Left ventricle myocardium inferior (tissue), 1 donor: ENCODE results near the gene NRP2. TPM values are rescaled to one million over a fixed set of nuclear protein-coding genes. Genes with fewer than 3 reads are reported as not detected.

Experiments used
- DNase-seq: peaks from one replicate; pipeline ENCODE4 v3.0.0-alpha.2; 2020
- H3K27ac ChIP-seq: fragments of 200-600 bp; replicated peaks from 2 replicates; pipeline ENCODE4 v1.8.0; 2021
- H3K27me3 ChIP-seq: fragments of 200-600 bp; 2 replicates; pipeline ENCODE4 v1.8.0; 2021; ENCODE audit warnings: low read depth
- H3K36me3 ChIP-seq: fragments of 200-600 bp; 2 replicates; pipeline ENCODE4 v1.8.0; 2021
- H3K4me1 ChIP-seq: fragments of 200-600 bp; 2 replicates; pipeline ENCODE4 v1.8.0; 2021
- H3K4me3 ChIP-seq: fragments of 200-600 bp; 2 replicates; pipeline ENCODE4 v1.8.0; 2021; ENCODE audit warnings: mild to moderate bottlenecking, moderate library complexity
- H3K9me3 ChIP-seq: fragments of 200-600 bp; replicated peaks from 2 replicates; pipeline ENCODE4 v1.8.0; 2021
- CTCF ChIP-seq: fragments of 200-600 bp; IDR thresholded peaks from 2 replicates; pipeline ENCODE4 v1.8.0; 2021; ENCODE audit warnings: antibody characterized with exemption, mild to moderate bottlenecking, borderline replicate concordance
- intact Hi-C: fragments of 100-400 bp; cut with micrococcal nuclease; formaldehyde crosslinking; loops from one replicate; pipeline ENCODE4 v1.11.0; 2022
- total RNA-seq: library from RNA; stranded (reverse); fragmentation: NEBNext Ultra II Directional; extraction: Animal tissue kit (Norgen Biotek cat#: 25700); gene quantifications from one replicate; pipeline ENCODE4 v1.2.1, GENCODE V29; 2021
- donor health status: DM: no; HTN: yes; CAD: no; lungs with severe emphysema.

NRP2 gene
- total RNA-seq, 1 donor from 2014 or later: 7.6 TPM

- no peak for TF ChIP-seq CTCF
- Histone ChIP-seq H3K36me3 (peaks cover 6% of the 10 kb centered on the region), H3K27me3 (no peaks in the 10 kb centered on the region), H3K27ac (no peak overlapping the region), H3K4me1 (peaks cover 11% of the 10 kb centered on the region), H3K9me3 (peaks cover 23% of the 10 kb centered on the region), H3K4me3 (no peak overlapping the region)
- DNase-seq: no peak
- intact Hi-C loops: no loop called here
Observed at GRCh38 chr2:205800773-205801172, 118.5 kb downstream of the NRP2 start.

GRCh38 chr2:205802065-205802464 lies 119.8 kb downstream of the NRP2 start:
- H3K9me3 ChIP-seq: peaks cover 23% of the 10 kb centered on the region
- peaks cover 6% of the 10 kb centered on the region for H3K36me3 ChIP-seq
- H3K27me3 ChIP-seq: no peaks in the 10 kb centered on the region
- intact Hi-C loops: no loop called here
- H3K27ac ChIP-seq: no peak overlapping the region
- H3K4me1 ChIP-seq: peaks cover 11% of the 10 kb centered on the region
- DNase-seq: no peak
- TF ChIP-seq CTCF: no peak
- H3K4me3 ChIP-seq: no peak overlapping the region

DNA sequence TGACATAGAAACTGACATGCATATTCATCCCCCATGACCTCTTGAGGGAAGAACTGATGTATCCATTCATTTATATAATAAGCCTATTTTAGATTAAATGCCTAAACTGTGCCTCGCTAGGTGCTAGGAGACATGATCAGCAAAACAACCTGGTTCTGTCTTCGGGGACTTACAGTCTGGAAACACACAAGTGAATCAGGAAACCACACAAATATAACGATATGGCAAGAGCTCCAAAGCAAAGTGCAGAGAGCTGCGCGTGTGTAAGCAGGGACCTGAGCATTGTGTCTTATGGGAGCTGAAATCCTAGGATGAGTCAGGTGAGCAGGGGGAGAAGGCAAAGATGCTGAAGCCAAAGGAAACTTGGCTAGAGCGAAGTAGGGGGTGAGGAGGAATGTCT lies 120.6 kb downstream of the NRP2 start:
- Histone ChIP-seq H3K9me3 (peaks cover 15% of the 10 kb centered on the region), H3K36me3 (peaks cover 6% of the 10 kb centered on the region), H3K4me3 (no peak overlapping the region), H3K27me3 (no peaks in the 10 kb centered on the region), H3K4me1 (peaks cover 11% of the 10 kb centered on the region), H3K27ac (no peak overlapping the region)
- DNase-seq: no peak
- TF ChIP-seq CTCF: no peak
- intact Hi-C loops: no loop called here

DNA sequence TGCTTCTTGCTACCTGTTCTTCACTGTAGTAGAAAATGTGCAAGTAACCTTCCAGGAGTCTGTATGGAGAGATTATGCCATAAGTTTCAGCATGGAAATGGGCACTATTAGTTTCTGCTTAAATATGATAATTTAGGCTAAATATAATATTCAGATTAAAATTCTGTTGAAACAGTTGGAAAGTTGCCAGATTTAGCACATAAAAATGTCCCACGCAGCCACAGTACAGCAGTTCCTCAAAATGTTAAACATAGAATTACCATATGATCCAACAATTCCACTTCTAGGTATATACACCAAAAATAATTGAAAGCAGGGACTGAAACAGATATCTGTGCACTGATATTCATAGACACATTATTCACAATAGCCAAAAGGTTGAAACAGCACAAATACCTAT lies 121.2 kb downstream of the NRP2 start:
- intact Hi-C loops: no loop called here
- Histone ChIP-seq H3K9me3 (peaks cover 9% of the 10 kb centered on the region), H3K4me3 (no peak overlapping the region), H3K36me3 (peaks cover 2% of the 10 kb centered on the region), H3K27ac (no peak overlapping the region), H3K27me3 (no peaks in the 10 kb centered on the region), H3K4me1 (peaks cover 11% of the 10 kb centered on the region)
- DNase-seq: no peak
- no peak for TF ChIP-seq CTCF

- TF ChIP-seq CTCF: no peak
- Histone ChIP-seq H3K27ac (no peak overlapping the region), H3K9me3 (no peaks in the 10 kb centered on the region), H3K4me3 (no peak overlapping the region), H3K36me3 (no peaks in the 10 kb centered on the region), H3K27me3 (no peaks in the 10 kb centered on the region), H3K4me1 (peaks cover 11% of the 10 kb centered on the region)
- intact Hi-C loops: no loop called here
- no peak for DNase-seq
Observed at GRCh38 chr2:205805136-205805535, 122.8 kb downstream of the NRP2 start.
